HG03521 (cell line): ENCODE measurements around the gene RSRP1.

Source experiments
- ATAC-seq: cut with Tn5 transposase; IDR thresholded peaks from one replicate; pipeline ENCODE4 v1.9.1; 2021; ENCODE audit warnings: mild to moderate bottlenecking, moderate library complexity; ENCODE audit not compliant: unreplicated experiment

Gene RSRP1

DNA sequence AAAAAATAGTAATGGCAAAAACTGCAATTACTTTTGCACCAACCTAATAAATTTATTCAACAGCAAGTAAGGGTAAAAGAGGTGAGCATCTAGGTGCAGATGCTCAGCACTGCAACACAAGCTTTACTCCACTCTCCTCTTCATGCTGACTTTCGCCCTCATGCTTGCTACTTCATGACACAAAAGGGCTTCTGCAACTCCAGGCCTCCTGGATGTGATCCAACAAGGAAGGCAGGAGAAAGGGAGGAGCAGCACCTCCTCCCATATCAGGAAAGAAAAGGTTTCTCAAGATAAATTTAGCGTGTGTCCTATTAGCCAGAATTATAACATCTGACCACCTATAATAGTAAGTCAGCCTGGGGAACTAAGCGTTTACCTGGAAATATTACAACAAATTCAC, 26.6 kb downstream of the RSRP1 start:
- ATAC-seq: no peak

DNA sequence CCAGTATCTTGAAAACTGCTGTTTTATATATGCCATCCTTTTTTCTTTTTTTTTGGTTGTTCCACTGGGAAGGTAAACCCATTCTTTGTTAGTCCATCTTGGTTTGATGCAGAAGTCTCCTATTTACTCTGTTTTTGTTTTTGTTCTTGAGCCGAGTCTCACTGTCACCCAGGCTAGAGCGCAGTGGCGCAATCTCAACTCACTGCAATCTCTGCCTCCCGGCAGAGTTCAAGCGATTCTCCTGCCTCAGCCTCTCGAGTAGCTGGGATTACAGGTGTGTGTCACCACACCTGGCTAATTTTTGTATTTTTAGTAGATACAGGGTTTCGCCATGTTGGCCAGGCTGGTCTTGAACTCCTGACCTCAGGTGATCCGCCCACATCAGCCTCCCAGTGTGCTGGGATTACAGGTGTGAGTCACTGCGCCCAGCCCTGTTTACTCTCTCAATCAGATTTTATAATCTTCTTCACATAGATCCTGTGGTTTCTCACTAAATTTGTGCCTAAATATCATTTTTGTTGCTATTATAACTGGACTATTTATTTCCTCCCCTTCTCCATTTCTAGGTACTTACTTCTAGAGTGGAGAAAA, 27.5 kb downstream of the RSRP1 start:
- ATAC-seq: no peak

DNA sequence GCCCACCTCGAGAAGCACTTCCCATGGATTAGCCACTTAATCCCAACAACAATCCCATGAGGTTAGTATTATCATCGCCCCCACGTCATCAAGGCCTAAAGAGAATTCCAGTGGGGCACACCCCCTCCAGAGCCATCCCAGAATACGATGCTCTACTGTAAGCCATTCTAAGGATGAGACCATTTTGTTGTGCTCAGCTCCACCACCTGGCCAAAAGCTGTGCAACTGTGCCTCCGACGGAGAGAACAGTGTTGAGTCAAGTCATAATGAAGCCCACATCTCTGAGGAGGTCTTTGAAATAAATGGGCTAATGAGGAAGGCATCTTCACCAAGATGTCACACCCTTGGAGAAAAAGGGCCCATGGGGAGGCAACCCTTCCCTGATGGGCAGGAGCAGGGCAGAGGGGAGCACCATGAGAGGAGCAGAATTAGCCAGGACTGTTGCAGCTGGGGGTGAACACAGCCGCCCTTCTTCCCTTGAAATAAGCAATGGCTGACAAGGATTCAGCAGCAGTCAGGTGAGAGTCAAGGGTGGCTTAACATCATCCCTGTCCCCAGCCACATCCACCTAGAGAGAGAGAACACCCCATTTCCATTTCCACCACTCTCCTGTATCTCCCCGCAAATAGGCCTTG, 29.5 kb downstream of the RSRP1 start:
- ATAC-seq: no peak

DNA sequence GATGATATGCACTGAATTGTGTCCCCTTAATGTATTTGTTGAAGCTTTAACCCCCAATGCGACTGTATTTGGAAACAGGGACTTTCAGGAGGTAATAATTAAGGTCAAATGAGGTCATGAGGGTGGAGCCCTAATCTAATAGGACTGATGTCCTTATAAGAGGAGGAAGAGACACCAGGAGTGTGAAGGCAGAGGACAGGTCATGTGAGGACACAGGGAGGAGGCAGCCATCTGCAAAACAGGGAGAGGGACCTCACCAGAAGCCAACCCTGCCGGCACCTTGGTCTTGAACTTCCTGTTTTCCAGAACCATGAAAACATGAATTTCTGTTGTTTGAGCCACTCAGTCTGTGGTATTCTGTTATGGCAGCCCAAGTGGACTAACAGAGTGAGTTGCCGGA, 30.2 kb downstream of the RSRP1 start:
- ATAC-seq: no peak

DNA sequence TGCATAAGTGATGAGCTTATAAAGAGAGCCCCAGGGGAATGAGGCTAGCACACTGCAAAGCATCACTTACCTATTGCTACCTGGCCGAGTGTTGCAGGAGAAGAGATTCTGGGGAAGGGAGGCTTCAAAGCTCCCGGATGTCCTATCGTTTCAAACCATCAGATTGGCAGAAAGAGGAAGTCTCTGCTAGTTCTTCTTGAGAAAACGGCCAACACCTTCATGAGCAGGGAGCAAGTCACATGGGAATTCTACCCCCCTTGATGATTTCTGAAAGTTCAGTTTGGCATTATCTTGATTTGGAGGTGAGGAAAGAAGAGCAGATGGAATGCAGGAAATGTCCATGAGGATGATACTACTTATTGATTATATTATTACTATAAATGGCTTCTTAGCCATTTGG, 31.1 kb downstream of the RSRP1 start:
- ATAC-seq: no peak

DNA sequence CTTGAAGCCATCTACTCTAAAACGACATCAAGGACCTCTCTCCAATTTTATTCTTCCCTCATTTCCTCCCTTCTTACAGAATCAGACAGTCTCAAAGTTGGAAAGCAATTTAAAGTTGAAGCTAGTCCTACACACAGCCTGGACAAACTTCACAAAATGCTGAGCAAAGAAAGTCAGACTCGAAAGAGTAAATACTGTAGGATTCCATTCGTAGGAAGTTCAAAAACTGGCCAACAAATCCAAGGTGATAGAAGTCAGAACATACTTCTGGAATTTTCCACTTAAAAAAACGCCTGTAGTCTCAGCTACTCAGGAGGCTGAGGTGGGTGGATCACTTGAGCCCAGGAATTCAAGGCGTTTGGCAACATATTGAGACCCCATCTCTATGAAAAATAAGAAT, 34.5 kb downstream of the RSRP1 start:
- no peak for ATAC-seq

DNA sequence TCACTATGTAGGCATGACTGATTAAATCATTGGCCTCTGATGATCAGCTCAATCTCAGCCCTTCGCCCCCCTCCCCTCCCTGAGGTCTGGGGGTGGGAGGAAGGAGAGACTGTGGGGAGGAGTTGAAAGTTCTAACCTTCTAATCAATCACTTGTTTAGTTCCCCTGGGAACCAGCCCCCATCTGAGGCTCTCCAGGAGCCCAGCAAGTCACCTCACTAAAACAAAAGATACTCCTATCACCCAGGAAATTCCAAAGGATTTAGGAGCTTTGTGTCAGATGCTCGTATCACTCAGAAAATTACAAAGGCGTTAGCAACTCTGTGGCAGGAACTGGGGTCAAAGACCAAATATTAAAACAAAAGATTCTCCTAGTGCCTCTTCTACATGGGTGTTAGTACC, 36.5 kb downstream of the RSRP1 start:
- no peak for ATAC-seq

DNA sequence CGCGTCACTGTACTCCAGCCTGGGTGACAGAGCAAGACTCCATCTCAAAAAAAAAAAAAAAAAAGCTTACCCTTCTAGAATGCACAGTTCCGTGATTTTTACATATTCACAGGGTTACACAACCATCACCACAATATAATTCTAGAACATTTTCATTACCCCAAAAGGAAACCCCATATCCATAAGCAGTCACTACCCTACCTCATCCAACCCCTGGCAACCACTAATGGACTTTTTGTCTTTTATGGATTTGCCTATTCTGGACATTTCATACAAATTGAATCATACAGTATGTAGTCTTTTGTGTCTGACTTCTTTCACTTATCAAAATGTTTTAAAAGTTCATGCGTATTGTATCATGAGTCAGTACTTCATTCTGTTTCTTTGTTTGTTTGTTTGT, 37.7 kb downstream of the RSRP1 start:
- ATAC-seq: no peak

DNA sequence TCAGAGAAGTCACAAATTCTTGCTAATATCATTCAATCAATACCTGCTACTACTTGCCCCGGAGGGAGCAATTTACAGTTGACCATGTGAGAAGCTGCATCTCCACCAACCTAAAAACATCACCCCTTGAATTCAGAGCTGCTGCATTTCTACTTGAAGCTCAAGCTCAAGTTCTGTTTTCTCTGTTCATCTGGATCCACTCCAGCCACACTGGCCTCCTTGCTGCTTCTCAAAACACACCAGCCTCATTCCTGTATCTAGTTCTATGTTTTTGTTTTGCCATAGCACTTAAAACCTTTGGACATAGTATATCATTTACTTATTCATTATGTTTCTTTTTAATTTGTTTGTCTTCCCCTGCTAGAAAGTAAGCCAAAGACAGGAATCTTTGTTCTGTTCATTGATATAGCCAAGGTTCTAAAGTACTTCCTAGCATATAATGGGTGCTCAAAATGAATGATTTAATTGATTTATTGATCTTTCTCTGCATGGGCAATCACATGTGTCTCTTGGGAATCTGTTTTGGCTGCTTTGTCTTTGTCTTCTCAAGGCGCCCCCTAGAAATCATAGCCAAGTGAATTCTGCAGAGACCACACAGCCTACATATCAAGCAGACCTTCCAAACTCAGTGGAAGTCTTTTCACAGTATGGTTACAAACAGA, 38.6 kb downstream of the RSRP1 start:
- no peak for ATAC-seq

DNA sequence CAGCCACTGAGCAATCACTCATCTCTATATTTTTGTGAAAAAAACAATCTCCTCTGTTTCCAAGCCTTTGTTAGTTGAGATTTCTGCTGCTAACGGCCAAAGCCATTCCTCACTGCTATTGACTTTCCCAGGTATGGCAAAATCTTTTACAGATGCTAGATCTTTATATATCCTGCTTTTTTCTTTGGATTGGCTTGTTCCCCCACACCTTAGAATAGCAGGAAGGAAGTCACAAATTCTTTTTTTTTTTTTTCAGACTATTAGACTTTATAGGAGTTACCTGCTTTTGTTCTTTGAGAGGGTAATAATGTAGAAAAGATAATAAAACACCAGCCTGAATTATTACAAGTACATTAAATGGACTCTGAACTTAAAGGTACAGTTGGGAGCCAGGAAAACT, 39.2 kb downstream of the RSRP1 start:
- no peak for ATAC-seq

DNA sequence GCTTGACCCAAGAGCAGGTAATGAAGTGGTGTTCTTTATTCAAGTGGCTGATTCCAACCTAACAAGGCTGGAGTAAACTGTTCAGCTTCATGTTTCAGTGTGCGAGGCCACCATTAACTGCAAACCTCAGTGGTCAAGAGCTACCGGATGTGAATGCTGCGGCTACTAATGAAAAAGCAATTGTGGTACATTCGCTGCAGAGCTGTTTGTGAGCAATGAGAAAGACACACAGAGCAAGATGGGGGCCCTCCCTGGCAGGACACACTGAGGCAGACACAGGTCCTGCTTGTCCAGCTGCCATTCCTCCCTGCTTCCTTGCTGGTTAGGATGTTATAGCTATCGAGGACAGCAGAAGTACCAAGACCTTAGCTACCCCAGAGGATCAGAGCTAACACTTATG, 41.1 kb downstream of the RSRP1 start:
- ATAC-seq: no peak

DNA sequence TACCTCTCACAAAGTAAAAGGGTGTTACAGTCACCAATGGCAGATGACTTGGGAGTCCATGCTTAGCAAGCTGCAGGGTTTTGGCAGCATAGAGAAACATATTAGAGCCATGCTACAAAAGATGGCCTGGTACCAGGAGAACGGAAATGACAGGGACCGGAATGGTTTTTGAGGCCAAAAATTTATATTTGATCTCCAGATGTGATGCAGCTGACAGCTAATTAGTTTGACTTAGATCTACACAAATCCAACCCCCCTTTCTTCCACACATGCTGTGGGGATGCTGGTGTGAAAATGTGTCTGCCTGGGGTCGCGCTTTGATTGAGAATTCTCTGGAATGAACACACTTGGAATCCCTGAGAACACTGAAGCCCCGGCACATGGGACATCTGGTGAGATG, 41.5 kb downstream of the RSRP1 start:
- no peak for ATAC-seq

DNA sequence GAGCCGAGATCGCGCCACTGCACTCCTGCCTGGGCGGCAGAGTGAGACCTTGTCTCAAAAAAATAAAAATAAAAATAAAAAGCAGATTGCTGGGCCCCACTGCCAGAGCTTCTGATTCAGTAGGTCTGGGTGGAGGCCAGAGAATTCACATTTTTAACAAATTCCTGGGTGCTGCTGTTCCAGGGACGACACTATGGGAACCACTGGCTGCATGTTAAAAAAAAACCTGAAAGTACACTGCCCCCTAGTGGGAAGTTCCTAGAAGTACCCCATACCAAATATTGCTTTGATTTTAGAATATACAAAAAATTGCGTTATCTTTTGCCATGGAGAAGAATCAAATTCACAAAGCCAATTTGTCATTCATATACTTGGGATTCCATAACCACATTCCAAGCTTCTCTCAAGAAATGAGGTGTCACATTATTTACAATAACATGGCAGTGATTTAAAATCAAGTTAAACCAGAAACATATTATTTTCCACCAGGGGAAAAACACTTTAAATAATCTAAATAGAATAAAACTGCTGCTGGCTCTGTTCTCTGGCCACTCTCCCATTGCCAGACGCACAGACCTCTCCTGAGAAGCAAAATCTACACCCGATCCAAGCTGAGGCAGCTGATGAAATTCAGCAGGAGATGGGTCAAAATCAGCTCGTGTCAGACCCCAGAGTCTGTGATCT, 42.3 kb downstream of the RSRP1 start:
- ATAC-seq: no peak

DNA sequence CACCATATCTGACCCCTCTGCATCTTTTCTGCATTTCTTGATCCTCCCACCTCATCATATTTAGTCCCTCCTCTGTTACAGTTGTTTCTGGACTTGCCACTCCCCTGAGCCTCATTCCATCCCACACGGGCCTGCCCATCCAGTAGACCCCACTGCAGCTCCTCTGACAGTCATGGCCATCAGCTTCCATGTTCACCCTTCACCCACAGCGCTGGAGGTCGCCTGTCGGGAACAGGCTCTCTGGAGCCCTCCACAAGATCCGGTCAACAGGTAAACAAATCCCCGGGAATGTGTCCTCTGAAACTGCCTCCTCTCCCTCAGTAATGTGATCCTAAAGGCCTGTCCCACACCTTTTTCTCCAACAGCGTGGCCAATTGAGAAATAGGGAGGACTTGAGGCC, 46.2 kb downstream of the RSRP1 start:
- ATAC-seq: no peak

DNA sequence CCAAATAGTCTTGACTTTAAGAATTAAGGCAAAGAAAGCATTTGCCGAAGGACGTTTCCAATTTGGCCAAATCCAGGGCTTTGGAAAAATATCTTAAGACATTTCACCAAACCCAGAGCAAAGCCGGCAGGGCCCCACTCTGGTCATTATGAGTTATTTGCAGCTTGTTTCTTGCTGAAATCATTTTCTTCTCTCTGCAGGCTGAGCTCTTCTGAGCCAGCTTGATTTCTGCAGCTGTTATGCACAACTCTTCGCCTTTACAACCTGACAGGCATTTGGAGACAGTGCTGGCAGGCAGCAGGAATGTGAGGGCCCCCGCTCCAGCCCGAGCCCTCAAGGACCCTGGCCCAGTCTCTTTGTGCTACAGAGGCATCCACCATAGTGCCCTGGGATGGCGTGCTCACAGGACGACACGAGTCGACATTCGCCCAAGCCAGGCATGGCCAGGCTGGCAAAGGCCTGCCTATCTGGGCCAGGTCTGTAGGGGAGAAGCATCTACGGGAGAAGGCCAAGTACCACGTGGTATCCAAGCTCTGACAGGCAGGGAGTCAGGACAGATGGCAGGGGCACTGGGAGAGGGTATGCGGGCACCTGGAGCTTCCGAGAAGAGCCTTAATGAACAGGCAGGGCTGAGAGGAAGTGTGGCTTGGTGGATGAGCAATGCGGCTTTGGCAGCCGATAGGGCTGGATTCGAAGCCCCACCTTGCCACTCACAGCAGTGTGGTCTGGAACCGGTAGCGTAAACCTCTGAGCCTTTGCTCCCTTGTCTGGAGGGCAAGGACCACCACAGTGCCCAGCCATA, 47.2 kb downstream of the RSRP1 start:
- no peak for ATAC-seq

DNA sequence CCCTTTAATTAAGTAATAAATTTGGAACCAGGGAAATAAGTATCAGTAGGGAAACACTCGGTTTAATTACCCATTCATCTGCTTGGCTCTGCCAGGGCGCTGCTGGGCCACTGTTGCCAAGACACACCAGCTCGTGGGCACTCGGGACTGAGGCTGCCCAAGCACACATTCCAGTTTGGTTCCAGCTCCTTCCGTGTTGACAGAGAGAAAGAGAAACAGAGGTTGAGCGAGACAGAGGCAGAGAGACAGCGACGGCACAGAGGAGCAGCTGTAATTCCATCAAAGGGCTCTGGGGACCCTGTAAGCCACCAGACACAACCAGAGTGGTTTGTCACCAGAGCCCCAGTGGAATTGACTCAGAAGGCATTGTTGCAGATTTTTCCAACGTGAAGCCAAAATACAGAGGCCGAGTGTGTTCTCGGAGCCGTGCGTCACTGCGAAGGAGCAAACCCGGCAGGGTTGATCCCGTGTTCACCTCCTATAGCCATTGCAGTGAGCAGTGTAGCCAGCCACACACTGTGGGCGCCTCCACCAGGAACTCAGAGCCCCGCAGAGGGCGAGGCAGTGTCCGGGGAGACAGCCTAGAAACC, 48.5 kb downstream of the RSRP1 start:
- ATAC-seq: no peak

DNA sequence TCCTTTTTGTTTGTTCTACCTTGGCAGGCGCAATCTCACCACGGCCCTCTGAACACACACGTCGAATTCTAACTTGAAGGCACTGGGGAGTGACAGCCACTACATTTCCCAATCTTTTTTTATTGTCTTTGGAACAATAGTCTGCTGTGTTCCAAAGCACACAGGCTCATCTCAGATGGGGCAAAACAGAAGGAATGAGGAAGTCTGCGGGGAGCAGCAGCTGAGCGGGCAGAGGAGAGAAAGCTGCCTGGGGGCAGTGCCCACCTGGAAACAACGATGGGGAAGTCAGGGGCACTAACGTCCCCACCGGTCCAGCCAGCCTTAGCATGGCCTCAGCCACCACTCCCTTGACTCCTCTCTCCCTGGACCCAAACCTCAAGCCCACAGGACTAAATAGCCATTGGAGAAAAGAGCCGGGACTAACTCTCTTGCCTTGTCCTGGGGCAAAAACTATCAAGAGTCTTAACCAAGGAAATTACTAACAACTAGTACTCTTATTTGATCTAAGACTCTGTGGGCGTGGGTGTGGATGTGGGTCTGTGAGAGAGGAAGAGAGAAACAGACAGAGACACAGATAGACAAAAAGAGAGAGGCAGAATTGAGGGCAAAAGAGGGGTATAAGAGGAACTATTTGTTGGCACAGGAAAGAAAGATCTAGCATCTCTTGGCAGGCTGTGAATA, 49.1 kb downstream of the RSRP1 start:
- ATAC-seq: no peak

DNA sequence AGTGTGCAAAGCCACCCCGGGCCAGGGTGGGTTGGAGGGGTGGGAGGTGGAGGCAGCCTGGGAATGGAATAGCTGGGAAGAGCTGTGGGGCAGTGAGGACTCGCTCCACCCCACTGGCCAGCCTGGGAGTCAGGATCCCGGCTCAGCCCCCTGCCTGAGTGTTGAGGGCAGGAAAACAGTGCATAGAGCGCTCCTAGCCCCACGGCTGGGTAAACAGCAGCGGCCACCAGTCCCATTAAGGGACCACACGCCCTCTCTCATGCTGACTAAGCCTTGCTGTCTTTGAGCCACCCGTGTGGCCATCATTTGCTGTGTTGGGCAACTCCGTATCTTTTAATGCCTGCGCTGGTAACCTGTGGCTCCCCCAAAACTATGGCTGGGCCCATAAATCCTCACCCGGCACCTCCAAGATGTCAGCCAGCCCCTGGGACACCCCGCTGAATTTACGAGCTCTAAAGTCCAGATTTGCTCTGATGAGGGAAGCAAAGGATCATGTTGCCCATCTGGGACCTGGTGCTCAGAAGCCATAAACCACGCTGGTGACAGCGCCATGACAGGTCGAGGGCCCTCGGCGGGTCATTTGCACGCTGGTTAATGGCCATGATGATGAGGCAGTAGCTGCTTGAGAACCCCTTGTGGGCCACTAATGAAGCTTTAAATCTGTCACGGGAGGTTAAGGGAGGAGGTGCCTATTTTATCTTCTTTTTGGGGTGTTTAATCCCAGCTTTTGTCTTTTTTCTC, 49.8 kb downstream of the RSRP1 start:
- no peak for ATAC-seq

DNA sequence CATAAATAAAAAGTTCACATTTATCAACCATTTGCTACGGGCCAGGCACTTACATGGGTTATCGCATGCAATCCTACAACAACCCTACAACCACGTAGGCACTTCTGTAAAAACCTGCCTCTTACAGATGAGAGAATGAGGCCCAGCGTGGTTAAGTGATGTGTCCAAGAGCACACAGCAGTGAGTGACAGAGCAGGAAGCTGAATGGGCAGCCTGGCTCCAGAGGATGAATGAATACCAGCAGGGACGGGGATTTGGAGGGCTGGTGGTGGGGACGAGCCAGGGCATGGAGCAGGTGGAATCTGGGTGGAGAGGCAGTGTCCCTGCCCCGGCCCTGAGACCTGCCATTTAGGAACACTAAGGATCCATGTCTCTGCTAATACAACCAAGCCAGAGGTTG, 50.4 kb downstream of the RSRP1 start:
- no peak for ATAC-seq

DNA sequence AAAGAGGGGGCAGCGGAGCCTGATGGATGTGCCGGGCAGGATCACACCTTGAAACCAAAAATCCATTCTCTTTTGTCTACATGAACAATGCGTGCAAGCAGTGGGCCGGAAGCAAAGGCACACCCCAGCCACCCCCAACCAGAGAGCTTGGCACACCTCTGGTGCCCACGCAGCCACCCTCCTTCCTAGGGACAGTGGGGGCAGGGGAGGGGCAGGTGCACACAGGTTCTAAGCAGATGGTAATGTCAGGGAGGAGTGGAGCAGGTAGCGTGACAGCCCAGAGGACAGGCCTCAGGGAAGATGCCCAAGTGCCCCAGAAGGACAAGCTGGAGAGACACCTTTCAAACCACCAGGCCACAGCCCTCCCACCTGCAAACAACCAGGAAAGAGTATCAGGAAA, 51.4 kb downstream of the RSRP1 start:
- ATAC-seq: no peak
